22Rv1 (cell line): ENCODE results near the gene ENGASE.

ENCODE experiments used
- H3K27ac ChIP-seq: fragments of 450-650 bp; 2 replicates; pipeline ENCODE4 v1.5.1; 2017
- ZFX ChIP-seq: fragments of 450-650 bp; IDR thresholded peaks from 2 replicates; pipeline ENCODE4 v1.6.1; 2017; ENCODE audit warnings: antibody characterized with exemption, borderline replicate concordance
- TF ChIP-seq, protein P1 (sequence below): fragments of 450-650 bp; IDR thresholded peaks from 2 replicates; pipeline ENCODE4 v1.5.1; 2017; ENCODE audit warnings: mild to moderate bottlenecking

Gene ENGASE

DNA sequence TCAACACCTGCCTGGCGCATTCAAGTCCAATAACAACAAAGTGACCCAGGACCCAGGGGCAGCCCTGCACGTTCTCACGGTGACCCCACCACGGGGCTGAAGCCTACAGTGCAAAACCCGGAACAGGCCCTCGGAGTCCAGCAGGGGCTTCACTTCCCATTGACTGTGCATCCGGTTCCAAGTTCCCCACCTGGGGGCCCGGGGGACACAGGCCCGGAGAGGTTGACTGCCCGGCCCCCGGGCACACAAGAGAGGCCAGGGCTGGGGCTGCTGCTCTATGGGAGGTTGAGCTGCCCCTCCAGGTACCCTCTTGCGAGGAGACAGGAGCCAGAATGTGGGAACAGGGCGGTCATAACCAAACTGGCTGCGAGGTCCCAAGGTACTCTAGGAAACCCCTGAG is 31.3 kb downstream of the ENGASE start:
- no peak overlapping the region for H3K27ac ChIP-seq
- no peak for TF ChIP-seq ZFX
- TF ChIP-seq, protein P1, sequence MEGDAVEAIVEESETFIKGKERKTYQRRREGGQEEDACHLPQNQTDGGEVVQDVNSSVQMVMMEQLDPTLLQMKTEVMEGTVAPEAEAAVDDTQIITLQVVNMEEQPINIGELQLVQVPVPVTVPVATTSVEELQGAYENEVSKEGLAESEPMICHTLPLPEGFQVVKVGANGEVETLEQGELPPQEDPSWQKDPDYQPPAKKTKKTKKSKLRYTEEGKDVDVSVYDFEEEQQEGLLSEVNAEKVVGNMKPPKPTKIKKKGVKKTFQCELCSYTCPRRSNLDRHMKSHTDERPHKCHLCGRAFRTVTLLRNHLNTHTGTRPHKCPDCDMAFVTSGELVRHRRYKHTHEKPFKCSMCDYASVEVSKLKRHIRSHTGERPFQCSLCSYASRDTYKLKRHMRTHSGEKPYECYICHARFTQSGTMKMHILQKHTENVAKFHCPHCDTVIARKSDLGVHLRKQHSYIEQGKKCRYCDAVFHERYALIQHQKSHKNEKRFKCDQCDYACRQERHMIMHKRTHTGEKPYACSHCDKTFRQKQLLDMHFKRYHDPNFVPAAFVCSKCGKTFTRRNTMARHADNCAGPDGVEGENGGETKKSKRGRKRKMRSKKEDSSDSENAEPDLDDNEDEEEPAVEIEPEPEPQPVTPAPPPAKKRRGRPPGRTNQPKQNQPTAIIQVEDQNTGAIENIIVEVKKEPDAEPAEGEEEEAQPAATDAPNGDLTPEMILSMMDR = no peak

DNA sequence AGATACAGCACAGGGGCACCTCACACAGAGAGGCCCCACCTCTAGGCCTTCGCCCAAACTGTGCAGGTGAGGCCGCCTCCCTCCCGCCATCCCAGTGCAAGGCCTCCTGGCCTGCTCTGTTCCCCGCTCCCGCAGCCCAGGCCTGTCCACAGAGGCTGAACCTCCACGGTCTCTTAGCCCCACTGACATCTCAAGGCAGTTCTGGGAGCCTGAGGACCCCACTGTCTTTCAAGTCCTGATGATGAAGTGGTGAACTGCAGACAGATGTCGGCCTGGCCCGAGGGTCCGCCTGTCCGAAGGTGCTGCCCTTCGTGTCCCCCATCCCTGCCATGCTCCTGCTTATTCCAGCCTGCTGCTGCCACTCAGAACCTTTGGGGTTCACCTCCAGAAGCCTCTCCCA is 32.3 kb downstream of the ENGASE start:
- H3K27ac ChIP-seq = no peak overlapping the region
- no peak for TF ChIP-seq ZFX
- TF ChIP-seq, protein P1 = no peak

GRCh38 chr17:79107499-79108231 is 33.0 kb downstream of the ENGASE start:
- TF ChIP-seq, protein P1 = no peak
- no peak for TF ChIP-seq ZFX

GRCh38 chr17:79108232-79108850 is 33.7 kb downstream of the ENGASE start:
- no peak for TF ChIP-seq ZFX
- TF ChIP-seq, protein P1 = no peak
- H3K27ac ChIP-seq = no peak overlapping the region

More at GRCh38 chr17:79107499-79108231, 33.0 kb downstream of the ENGASE start:
- no peak overlapping the region for H3K27ac ChIP-seq

DNA sequence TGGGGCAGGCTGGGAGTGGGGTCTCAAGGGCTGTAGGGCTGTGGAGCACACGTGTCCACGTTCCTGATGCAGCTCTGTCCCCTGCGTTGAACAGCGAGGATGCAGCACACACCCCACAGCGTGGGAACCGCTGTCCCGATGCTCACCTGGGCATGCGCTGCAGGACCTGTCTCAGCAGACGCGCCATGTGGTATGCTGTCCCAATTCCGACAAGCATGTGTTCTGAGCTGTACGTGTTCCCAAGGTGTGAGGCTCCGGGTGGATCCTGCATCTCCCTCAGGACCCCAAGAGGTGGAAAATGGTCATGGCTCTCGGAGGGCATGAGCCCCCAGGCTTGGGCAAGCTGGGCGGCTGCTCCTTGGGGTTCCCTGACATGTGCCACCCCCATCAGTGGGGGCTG is 34.2 kb downstream of the ENGASE start:
- no peak overlapping the region for H3K27ac ChIP-seq
- TF ChIP-seq, protein P1 = no peak
- TF ChIP-seq ZFX = no peak

- TF ChIP-seq, protein P1 = no peak; the same call in 1 of the 2 replicates
- TF ChIP-seq ZFX = no peak
- no peak overlapping the region for H3K27ac ChIP-seq
These were observed 35.0 kb downstream of the ENGASE start for GRCh38 chr17:79109584-79109983.

GRCh38 chr17:79111097-79111496 is 36.5 kb downstream of the ENGASE start:
- TF ChIP-seq ZFX = no peak
- TF ChIP-seq, protein P1 = no peak

More at GRCh38 chr17:79111097-79111496, 36.5 kb downstream of the ENGASE start:
- H3K27ac ChIP-seq = no peak overlapping the region
